ENCODE data around the gene TRAPPC3. TPM values are rescaled to one million over a fixed set of nuclear protein-coding genes. Genes with fewer than 3 reads are reported as not detected.

The TRAPPC3 gene
- total RNA-seq, 1 donor, result 94.6 TPM

DNA sequence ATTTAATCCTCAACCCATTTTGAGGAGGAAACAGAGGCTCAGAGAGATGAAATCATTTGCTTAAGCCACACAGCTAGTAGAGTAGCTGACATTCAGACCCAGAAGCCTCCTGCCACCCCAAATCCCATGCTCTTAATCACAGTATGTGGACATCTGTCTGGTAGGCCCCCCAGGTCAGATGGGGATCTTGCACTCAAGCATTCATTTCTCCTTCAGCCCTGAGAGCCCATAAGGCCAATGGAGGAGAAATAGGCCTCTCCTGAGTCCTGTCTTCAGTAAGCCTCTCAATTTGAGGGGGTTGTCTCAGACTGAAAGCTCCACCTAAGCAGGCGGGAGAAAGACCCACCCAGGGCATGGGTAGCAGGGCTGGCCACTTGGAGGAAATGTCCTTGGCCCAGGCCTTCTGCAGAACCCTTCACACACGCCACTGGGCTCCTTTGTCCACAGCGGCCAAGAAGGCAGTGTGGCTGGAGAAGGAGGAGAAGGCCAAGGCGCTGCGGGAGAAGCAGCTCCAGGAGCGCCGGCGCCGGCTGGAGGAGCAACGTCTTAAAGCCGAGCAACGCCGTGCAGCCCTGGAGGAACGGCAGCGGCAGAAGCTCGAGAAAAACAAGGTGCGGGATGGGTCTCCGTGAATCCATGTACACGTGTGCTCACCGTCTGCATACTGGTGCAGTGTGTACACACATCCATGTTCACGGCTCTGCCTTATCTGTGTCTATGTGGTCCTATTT is 22.9 kb upstream of the TRAPPC3 start:
- TF ChIP-seq, protein P1, sequence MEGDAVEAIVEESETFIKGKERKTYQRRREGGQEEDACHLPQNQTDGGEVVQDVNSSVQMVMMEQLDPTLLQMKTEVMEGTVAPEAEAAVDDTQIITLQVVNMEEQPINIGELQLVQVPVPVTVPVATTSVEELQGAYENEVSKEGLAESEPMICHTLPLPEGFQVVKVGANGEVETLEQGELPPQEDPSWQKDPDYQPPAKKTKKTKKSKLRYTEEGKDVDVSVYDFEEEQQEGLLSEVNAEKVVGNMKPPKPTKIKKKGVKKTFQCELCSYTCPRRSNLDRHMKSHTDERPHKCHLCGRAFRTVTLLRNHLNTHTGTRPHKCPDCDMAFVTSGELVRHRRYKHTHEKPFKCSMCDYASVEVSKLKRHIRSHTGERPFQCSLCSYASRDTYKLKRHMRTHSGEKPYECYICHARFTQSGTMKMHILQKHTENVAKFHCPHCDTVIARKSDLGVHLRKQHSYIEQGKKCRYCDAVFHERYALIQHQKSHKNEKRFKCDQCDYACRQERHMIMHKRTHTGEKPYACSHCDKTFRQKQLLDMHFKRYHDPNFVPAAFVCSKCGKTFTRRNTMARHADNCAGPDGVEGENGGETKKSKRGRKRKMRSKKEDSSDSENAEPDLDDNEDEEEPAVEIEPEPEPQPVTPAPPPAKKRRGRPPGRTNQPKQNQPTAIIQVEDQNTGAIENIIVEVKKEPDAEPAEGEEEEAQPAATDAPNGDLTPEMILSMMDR (IDR thresholded peaks at IDR 0.05; ENCODE audit: insufficient read depth, low read depth, low read length), result no peak
- no peak for DNase-seq (ENCODE audit: low read depth)
- H3K4me3 ChIP-seq (ENCODE audit: low read depth, low read length), result no peak overlapping the region

DNA sequence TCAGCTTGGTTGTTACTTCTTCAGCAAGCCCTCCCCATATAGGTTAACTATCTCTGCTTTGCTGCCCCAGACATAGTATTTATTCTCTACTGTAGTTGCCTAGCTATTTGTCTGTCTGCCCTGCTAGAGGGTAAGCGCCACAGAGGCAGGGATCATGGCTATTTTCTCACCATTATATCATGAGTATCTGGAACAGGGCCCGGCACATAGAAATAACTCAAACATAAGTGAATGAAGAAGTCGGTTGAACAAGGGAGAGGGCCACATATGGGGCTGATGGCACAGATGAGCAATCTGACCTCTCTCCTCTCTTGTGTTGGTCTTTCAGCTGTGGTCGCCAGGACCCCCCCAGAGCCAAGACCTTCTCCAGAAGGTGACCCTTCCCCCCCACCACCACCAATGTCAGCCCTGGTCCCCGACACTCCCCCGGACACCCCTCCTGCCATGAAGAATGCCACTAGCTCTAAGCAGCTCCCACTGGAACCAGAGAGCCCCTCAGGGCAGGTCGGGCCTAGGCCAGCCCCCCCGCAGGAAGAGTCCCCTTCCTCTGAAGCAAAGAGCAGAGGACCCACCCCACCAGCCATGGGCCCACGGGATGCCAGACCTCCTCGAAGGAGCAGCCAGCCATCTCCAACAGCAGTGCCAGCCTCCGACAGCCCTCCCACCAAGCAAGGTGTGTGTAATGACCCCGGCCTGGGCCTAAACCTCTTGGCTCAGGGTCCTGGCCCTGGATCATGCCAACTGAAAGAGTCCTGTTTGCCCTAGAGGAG is 21.5 kb upstream of the TRAPPC3 start:
- TF ChIP-seq, protein P1 (IDR thresholded peaks at IDR 0.05; ENCODE audit: insufficient read depth, low read depth, low read length), result no peak
- no peak for DNase-seq (ENCODE audit: low read depth)
- no peak overlapping the region for H3K4me3 ChIP-seq (ENCODE audit: low read depth, low read length)

DNA sequence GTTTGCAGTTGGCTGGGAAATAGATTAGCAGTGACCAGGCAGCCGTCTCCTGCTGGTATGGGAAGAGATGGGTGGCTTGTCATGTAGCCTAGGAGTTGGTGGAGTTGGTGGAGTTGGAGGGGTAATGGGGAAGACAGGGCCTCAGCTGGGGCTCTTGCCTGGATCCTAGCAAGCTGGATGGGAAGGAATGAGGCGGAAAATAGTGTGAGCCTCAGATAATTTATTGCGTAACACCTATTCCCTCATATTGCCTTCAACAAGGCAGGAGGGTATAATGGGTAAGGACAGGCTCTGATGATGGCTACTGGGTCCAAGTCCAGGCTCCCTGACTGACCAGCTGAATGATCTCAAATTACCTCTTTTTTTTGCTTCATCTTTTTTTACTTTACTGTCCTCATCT is 19.2 kb upstream of the TRAPPC3 start:
- no peak overlapping the region for H3K4me3 ChIP-seq (ENCODE audit: low read depth, low read length)
- TF ChIP-seq, protein P1 (IDR thresholded peaks at IDR 0.05; ENCODE audit: insufficient read depth, low read depth, low read length), result no peak
- DNase-seq (ENCODE audit: low read depth), result peak; percentile 28

DNA sequence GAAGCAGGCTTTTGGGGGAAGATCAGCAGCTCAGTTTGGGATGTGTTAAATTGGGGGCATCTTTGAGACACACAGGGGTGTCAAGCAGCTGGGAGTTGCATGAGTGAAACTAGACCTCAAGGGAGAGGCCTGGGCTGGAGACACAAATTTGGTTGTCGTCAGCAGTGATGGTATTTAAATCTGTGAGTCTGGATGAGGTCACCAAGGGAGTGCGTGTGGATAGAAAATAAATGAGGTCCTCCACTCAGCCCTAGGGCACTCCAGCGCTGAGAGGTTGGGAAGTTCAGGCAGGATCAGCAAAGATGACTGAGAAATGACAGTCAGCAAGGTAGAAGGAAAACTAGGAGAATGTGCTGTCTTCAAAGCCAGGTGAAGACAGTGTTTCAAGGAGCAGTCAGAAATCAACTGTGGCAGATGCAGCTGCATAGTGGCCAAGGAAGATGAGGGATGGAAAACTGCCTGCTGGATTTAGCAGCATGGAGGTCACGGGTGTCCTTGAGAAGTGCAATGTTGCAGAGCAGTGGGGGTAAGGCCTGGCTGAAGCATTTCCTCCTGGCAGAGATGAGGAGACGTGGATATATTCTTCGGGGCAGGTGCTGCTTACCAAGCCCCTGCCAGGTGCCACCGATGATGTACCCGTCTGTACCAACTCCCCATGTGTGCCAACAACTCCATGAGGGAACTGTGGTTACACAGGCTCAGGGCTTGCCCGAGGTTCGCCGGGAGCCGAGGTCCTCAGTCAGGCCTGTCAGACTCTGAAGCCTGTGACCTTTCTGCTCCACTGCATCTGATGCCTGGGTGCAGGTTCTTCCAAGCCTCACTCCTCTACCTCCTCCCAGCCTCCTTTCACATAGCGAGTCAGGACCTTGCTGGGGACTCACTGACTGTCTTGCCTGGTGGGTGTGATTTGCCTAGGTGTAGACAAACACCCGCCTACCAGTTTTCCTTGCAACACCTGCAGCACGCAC is 17.9 kb upstream of the TRAPPC3 start:
- TF ChIP-seq, protein P1 (IDR thresholded peaks at IDR 0.05; ENCODE audit: insufficient read depth, low read depth, low read length), result no peak
- DNase-seq (ENCODE audit: low read depth), result peak; percentile 64
- no peak overlapping the region for H3K4me3 ChIP-seq (ENCODE audit: low read depth, low read length)

DNA sequence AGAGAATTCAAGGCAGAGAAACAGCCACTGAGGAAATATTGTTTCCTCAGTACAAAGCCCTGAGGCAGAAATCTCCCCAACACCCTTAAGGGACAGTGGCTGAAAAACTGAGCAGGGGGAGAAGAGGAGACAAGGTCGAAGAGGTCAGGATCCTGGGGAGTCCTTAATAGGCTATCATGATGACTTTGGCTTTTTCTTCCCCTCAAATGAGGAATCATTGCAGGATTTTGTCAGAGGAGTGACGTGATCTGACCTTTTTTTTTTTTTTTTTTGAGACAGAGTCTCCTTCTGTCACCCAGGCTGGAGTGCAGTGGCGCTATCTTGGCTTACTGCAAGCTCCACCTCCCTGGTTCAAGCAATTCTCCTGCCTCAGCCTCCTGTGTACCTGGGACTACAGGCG is 16.9 kb upstream of the TRAPPC3 start:
- TF ChIP-seq, protein P1 (IDR thresholded peaks at IDR 0.05; ENCODE audit: insufficient read depth, low read depth, low read length), result no peak
- no peak for DNase-seq (ENCODE audit: low read depth)
- H3K4me3 ChIP-seq (ENCODE audit: low read depth, low read length), result no peak overlapping the region

DNA sequence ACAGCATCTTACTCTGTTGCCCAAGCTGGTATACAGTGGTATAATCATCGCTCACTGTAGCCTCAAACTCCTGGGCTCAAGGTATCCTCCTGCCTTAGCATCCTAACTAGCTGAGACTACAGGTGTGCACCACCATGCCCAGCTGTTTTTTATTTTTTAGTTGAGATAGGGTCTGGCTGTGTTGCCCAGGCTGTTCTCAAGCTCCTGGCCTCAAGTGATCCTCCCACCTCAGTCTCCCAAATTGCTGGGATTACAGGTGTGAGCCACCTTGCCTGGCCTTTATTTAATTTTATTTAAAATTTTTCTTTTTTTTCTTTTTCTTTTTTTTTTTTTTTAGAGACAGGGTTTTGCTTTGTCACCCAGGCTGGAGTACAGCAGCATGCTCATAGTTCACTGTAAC is 15.9 kb upstream of the TRAPPC3 start:
- H3K4me3 ChIP-seq (ENCODE audit: low read depth, low read length), result no peak overlapping the region
- DNase-seq (ENCODE audit: low read depth), result no peak
- TF ChIP-seq, protein P1 (IDR thresholded peaks at IDR 0.05; ENCODE audit: insufficient read depth, low read depth, low read length), result no peak
